GM12872 (cell line): ENCODE measurements around the gene PDE10A.

Source experiments
- TF ChIP-seq, protein P1 (sequence below): IDR thresholded peaks from 3 replicates; pipeline ENCODE4 v1.5.1; 2011; ENCODE audit warnings: low read depth, mild to moderate bottlenecking, low read length, moderate library complexity; ENCODE audit not compliant: insufficient read depth

PDE10A gene

DNA sequence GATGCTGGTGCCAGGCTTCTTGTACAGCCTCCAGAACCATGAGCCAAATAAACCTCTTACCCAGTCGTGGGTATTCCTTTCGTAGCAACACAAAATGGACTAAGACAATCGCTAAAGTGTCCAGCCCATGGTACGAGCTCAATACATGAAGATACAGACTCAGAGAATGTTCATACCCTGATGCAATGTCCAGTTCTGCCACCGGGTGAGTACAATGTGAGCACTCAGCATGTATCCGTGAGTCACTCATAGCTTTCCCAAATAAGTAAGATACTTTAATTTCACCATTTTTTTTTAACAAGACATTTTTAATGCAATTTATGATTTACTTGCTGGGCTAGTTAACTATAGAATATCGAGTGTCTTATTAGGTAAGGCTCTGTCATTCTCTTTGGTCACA lies 26.7 kb upstream of the PDE10A start:
- TF ChIP-seq, protein P1, sequence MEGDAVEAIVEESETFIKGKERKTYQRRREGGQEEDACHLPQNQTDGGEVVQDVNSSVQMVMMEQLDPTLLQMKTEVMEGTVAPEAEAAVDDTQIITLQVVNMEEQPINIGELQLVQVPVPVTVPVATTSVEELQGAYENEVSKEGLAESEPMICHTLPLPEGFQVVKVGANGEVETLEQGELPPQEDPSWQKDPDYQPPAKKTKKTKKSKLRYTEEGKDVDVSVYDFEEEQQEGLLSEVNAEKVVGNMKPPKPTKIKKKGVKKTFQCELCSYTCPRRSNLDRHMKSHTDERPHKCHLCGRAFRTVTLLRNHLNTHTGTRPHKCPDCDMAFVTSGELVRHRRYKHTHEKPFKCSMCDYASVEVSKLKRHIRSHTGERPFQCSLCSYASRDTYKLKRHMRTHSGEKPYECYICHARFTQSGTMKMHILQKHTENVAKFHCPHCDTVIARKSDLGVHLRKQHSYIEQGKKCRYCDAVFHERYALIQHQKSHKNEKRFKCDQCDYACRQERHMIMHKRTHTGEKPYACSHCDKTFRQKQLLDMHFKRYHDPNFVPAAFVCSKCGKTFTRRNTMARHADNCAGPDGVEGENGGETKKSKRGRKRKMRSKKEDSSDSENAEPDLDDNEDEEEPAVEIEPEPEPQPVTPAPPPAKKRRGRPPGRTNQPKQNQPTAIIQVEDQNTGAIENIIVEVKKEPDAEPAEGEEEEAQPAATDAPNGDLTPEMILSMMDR, result peak; percentile 16; the same call in 1 of the 3 replicates

DNA sequence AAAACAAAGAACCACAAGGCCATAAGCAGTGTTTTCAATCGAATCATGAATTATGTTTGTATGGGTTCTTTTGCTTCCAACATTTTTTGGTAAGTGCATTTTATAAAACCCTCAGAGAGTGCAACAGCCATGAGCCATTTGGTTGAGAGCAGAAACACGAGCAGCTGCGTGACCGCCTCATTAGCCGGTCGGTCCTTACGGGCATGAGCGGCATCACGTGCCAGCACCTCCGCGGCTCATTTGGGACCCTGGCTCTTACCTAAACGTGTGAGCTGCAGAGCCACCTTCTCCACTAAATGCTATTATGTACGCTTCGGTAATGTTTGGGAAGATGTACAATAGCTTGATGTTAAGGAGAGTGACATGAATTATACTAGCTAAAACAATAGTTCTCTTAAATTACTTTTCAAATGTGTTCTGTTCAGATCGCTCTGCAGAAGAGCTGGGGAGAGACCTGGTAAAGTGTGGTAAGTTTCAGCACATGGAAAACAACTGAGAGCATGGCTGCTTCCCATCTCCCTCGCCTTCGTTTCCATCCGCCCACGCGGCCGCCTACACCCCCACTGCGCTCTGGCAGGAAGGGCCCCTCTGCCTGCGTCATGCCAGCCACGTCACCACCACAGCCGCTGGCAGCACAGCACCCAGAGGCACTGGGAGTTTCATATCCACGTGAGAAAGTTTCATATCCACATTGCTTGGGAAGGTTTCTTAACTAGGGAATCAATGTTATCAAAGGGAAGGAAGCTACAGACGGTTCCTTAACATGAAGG lies 23.7 kb upstream of the PDE10A start:
- TF ChIP-seq, protein P1, result no peak

DNA sequence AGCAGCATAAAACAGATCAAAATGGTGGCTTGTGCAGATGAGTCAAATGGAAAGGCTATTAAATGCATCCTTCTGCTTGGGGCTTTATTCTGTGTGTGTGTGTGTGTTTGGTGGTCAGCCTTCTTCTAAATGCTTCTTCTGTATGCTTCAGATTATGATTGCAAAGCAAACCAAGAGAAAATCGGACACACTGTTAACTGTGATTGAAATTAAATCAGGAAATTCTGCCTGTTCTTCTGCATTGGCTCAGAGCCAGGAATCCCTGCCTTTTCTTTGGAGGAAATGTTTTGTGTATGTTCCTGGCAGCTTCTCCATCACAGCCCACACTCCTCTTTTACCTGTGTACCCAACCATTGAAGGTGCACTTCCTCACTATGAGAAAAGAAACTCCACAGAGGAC lies 22.3 kb upstream of the PDE10A start:
- TF ChIP-seq, protein P1, result no peak

DNA sequence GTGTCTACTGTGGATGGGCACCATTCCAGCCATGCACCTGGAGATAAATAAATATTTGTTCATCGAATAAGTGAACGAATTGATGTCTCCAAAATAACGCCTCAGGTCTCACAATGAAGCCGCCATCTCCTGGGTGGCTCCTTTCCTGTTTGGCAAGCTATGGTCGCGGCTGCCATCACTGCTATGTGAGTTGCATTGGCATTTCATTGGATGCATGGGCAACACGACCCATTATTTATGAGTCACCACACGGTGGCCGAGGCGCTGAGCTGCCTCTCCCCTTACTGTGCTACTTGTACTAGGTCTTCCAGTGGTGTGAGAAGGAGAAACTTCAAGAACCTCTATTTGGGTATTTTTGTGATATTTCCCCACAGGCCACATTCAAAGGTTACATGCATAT lies 21.3 kb upstream of the PDE10A start:
- TF ChIP-seq, protein P1, result no peak

DNA sequence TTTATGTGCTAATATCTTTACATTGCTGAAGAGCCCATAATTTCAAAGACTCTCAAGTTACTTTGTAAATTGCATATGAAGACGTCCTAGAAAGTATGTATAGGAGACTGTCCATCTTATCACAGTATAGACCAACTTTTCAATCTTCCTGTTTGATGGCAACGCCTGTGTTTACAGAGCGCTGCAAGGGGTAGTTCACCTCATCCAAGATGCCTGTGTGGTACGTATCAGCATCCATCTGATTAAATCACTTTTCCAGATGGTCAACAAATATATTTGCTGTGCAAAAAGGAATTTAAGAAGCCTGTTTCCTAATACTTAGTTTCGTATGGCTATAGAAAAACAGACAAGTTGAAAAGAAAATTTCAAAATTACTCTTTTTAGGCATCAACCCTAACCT lies 17.9 kb upstream of the PDE10A start:
- TF ChIP-seq, protein P1, result no peak

DNA sequence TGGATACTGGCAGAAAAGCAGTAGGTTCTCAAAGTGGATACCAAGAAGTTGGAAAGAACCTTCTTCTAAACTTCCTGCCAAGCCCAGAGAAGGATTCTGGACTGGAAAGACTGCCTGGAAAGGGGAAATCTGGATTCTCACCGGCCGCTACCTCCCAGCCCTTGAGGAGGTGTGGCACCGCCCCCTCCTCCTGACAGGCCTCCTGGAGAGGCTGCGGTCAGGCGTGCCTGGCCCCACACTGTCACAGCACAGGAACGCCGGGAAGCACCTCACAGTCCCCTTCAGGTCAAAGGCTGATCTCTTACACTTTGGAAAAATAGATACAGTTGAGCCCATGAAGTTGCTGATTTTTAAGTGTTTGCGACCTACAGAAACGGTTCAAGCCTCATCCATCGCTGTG lies 16.3 kb upstream of the PDE10A start:
- TF ChIP-seq, protein P1, result no peak

DNA sequence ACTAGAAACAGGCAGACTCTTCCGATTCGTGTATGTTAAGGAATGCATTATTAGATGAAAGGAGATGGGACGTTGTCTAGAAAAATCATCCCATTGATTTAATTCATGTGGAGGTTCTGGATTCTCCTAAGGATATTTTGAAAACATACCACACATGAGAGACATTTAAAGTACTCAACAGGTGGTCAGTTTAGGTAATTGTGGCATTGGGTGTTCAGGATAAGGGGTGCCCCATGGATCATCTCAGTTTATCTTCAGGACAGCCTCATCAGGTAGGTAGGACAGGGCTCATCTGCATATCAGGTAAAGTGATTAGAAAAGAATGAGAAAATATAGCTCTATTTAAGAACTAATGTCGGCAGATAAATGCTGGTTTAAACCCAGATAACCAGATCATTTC lies 15.9 kb upstream of the PDE10A start:
- TF ChIP-seq, protein P1, result no peak
